Thoracic aorta (tissue), 2 donors: ENCODE measurements around the gene HAPLN3. TPM values are rescaled to one million over a fixed set of nuclear protein-coding genes. Genes with fewer than 3 reads are reported as not detected.

Experiments
- ATAC-seq: fragments of 150-250 bp; one replicate; pipeline ENCODE4 v1.8.0; 2017; ENCODE audit warnings: low read depth; ENCODE audit not compliant: insufficient number of reproducible peaks, low FRiP score
- DNase-seq: peaks from one replicate; pipeline ENCODE4 v3.0.0-alpha.2; 2020; ENCODE audit warnings: low spot score
- H3K27ac ChIP-seq, 2 donors: fragments of 200-600 bp; sonication (generic); 1 replicate in 1 of 2; 2 replicates in 1 of 2; pipeline ENCODE4 v1.5.1; 2016; ENCODE audit warnings: mild to moderate bottlenecking in 2 of 2, moderate library complexity in 2 of 2
- H3K27me3 ChIP-seq: fragments of 200-600 bp; sonication (generic); replicated peaks from 2 replicates; pipeline ENCODE4 v1.6.0; 2016; ENCODE audit warnings: mild to moderate bottlenecking; ENCODE audit not compliant: insufficient read depth
- H3K36me3 ChIP-seq: fragments of 200-600 bp; sonication (generic); one replicate; pipeline ENCODE4 v1.5.1; 2016
- H3K4me1 ChIP-seq, 2 donors: fragments of 200-600 bp; sonication (generic); 1 replicate in 1 of 2; 2 replicates in 1 of 2; pipeline versions ENCODE4 v1.5.1 to v1.6.0; 2016; ENCODE audit warnings: low read depth in 2 of 2, mild to moderate bottlenecking in 1 of 2; ENCODE audit not compliant: control insufficient read depth in 1 of 2
- H3K4me3 ChIP-seq: fragments of 200-600 bp; sonication (generic); 2 replicates; pipeline ENCODE4 v1.5.1; 2016; ENCODE audit warnings: mild to moderate bottlenecking
- H3K9me3 ChIP-seq: fragments of 200-600 bp; sonication (generic); 2 replicates; pipeline ENCODE4 v1.5.1; 2016
- total RNA-seq, 2 donors: library from RNA; depleted of rRNA; stranded (reverse); fragments of >200 nt; gene quantifications; one replicate each; pipeline versions ENCODE4 v1.1.0 to v1.2.3, GENCODE V29; 2016
- TF ChIP-seq, protein P1 (sequence below): fragments of 200-600 bp; sonication (generic); IDR thresholded peaks from one replicate; pipeline ENCODE4 v1.5.1; 2019; ENCODE audit warnings: antibody characterized with exemption

HAPLN3 gene
- total RNA-seq, 2 donors from 2014 or later, result 111 to 173 TPM

DNA sequence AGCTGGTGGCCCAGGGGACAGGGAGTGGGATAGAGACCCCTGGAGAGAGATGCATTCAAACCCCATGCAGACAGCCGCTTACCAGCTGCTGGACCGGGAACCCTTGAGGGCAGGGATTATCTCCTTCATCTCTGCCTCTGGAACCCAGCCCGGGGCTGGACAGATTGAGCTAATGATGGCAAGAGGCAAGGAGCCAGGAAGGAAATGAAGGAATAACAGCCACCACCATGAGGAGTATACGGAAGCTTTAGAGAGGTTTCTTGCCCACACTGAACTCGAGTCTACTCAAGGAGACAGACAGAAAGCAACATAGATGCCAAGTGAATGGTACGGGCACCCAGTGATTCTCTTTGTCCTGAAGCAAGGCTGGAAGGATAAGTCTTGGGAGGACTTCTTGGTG is 23.2 kb downstream of the HAPLN3 start:
- Histone ChIP-seq H3K36me3 (no peaks in the 10 kb centered on the region), H3K9me3 (no peaks in the 10 kb centered on the region), H3K4me1 (peaks cover 14 to 21% of the 10 kb centered on the region in 2 donors), H3K27me3 (no peaks in the 10 kb centered on the region), H3K27ac (no peak overlapping the region), H3K4me3 (no peak overlapping the region)
- TF ChIP-seq, protein P1, sequence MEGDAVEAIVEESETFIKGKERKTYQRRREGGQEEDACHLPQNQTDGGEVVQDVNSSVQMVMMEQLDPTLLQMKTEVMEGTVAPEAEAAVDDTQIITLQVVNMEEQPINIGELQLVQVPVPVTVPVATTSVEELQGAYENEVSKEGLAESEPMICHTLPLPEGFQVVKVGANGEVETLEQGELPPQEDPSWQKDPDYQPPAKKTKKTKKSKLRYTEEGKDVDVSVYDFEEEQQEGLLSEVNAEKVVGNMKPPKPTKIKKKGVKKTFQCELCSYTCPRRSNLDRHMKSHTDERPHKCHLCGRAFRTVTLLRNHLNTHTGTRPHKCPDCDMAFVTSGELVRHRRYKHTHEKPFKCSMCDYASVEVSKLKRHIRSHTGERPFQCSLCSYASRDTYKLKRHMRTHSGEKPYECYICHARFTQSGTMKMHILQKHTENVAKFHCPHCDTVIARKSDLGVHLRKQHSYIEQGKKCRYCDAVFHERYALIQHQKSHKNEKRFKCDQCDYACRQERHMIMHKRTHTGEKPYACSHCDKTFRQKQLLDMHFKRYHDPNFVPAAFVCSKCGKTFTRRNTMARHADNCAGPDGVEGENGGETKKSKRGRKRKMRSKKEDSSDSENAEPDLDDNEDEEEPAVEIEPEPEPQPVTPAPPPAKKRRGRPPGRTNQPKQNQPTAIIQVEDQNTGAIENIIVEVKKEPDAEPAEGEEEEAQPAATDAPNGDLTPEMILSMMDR, result no peak
- ATAC-seq, result no peak
- no peak for DNase-seq

DNA sequence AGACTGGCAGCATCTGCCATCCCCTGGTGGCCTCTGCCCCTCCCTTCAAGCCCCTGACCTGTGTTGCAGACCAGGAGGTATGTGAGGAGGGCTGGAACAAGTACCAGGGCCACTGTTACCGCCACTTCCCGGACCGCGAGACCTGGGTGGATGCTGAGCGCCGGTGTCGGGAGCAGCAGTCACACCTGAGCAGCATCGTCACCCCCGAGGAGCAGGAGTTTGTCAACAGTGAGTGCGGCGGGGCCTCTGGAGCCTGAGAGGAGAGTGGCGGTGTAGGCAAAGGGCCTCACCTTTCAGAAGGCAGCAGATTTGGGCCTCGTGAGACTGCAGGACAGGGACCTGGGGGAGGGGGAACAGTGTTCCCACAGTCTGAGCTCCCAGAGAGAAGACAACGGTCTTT is 24.0 kb downstream of the HAPLN3 start:
- DNase-seq, result no peak
- ATAC-seq, result no peak
- Histone ChIP-seq H3K9me3 (no peaks in the 10 kb centered on the region), H3K36me3 (no peaks in the 10 kb centered on the region), H3K27ac (no peak overlapping the region), H3K4me3 (no peak overlapping the region), H3K27me3 (no peaks in the 10 kb centered on the region), H3K4me1 (peaks cover 14 to 21% of the 10 kb centered on the region in 2 donors)
- TF ChIP-seq, protein P1, result no peak

DNA sequence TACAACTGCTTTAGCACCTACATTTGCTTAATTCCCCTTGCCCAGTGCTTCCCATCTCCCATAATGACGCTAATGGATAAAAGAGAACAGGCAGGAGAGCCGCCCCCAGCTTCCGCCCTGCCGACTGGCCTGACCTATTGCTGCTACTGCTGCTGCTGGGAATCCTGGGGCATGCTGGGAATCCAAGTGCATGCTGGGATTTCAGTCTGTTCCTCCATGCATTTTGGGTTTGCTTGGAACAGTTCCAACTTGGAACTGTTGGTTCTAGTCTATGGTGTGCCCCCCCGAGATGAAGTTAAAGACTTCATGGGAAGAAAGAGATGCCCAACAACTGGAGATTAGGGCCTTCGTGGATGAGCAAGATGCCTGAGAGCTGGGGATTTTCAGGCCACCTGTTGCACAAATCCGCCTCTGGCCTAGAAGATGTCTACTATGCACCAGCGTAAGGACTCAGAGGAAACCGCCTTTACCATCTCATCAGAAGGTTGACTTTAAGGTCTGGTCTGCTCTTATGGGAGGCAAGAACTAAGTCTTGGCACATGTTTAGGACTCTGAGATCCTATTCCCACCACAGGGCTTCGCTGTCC is 29.0 kb downstream of the HAPLN3 start:
- Histone ChIP-seq H3K36me3 (no peaks in the 10 kb centered on the region), H3K4me3 (no peak overlapping the region), H3K4me1 (no peaks in the 10 kb centered on the region), H3K27me3 (no peaks in the 10 kb centered on the region), H3K27ac (no peak overlapping the region), H3K9me3 (no peaks in the 10 kb centered on the region)
- no peak for DNase-seq
- TF ChIP-seq, protein P1, result no peak
- no peak for ATAC-seq

DNA sequence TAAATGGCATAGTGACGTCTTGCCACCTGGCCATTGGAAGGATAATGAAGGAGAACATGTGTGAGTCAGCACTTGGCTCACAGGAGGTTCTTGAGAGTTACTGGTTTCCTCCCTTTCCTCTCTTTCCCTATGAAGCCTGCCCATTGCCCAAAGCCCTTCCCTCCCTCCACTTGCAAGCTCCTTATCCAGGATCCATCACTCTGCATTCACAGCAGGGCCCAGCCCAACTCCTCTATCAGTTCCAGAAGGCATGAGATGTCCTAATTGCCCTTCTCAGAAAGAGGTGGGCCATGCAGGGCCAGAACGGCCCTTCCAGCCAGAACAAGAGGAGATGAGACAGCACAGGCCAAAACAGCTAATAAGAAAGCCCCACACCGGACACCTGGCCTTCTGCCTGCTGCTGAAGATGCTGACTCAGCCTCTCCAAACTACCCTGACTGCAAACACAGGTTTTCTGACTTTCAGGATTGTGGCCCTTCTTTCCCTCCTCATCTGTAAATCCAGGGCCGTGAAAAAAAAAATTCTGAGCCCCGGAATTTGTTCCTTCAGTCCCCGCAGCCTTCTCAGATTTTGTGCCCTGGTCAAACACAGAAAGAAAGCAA is 29.7 kb downstream of the HAPLN3 start:
- Histone ChIP-seq H3K4me3 (no peak overlapping the region), H3K36me3 (no peaks in the 10 kb centered on the region), H3K4me1 (no peaks in the 10 kb centered on the region), H3K27me3 (no peaks in the 10 kb centered on the region), H3K27ac (no peak overlapping the region), H3K9me3 (no peaks in the 10 kb centered on the region)
- DNase-seq, result no peak
- no peak for ATAC-seq
- TF ChIP-seq, protein P1, result no peak

DNA sequence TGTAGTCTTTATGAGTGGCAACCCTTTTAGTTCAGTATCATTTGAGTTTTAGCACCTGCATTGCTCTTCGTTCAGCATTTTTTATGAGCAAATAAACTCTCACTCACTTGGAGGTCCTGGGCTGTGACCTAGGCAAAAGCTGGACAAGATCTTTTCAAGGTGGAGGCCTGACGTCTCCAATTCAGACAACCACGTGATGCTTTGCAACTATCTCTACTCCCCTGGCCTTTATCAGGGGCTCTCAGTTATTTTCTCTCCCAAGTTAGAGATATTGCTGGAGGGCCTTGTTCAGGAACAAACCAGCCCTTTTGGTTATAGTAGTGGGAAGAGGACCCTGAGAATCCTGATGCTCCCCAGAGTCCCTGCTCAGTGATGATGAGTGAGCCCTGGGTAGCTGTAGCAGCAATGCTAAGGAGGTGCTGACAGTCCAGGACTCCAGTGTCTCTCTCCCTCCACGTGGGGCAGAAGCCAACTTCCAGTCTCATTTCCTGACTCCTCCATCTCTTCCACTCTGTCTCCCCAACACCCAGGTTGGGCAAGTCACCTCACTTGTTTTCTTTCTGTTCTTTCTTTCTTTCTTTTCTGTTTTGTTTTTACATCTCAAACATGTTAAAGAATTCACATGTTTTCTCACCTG is 30.4 kb downstream of the HAPLN3 start:
- ATAC-seq (no peak), DNase-seq (no peak)
- Histone ChIP-seq H3K27me3 (no peaks in the 10 kb centered on the region), H3K36me3 (peaks cover 3% of the 10 kb centered on the region), H3K4me1 (no peaks in the 10 kb centered on the region), H3K9me3 (no peaks in the 10 kb centered on the region), H3K4me3 (no peak overlapping the region), H3K27ac (no peak overlapping the region)
- TF ChIP-seq, protein P1, result no peak
